Measurements from ENCODE around the gene IL23A.

DNA sequence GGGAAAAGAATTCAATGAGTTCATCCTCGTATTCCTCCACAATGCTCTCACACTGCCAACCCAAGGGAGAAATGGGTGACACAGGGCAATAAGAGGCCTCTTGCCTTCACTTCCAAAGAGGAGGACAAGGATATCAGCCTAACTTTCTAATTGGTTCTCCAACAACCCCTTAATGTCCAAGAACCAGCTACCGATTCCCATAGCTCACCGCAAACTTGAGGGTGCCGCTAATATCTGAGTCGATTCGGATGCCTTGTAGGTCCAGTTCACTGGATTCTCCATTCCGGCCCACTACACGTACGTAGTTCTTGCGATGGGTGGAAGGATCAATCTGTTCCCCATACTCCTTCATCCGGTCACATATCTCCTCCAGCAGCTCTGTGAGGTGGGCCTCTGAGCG is 27.7 kb upstream of the IL23A start:
- TF ChIP-seq, protein P1, sequence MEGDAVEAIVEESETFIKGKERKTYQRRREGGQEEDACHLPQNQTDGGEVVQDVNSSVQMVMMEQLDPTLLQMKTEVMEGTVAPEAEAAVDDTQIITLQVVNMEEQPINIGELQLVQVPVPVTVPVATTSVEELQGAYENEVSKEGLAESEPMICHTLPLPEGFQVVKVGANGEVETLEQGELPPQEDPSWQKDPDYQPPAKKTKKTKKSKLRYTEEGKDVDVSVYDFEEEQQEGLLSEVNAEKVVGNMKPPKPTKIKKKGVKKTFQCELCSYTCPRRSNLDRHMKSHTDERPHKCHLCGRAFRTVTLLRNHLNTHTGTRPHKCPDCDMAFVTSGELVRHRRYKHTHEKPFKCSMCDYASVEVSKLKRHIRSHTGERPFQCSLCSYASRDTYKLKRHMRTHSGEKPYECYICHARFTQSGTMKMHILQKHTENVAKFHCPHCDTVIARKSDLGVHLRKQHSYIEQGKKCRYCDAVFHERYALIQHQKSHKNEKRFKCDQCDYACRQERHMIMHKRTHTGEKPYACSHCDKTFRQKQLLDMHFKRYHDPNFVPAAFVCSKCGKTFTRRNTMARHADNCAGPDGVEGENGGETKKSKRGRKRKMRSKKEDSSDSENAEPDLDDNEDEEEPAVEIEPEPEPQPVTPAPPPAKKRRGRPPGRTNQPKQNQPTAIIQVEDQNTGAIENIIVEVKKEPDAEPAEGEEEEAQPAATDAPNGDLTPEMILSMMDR (conservative IDR thresholded peaks at IDR 0.05; ENCODE audit: low read length): no peak
- no peak for TF ChIP-seq EZH2phosphoT487 (IDR thresholded peaks at IDR 0.05; ENCODE audit: borderline replicate concordance, low read depth, low read length)

Measured in OCI-LY7 (cell line).